HFFc6 (cell line): Measurements from ENCODE around the gene CGB5. TPM values are rescaled to one million over a fixed set of nuclear protein-coding genes. Genes with fewer than 3 reads are reported as not detected.
A peak's percentile ranks its signal among the peaks of the same experiment; 100 is the strongest.

Source experiments
- DNase-seq: peaks from one replicate; pipeline ENCODE4 v3.0.0-alpha.2; 2018
- H3K27ac Mint-ChIP-seq: 2 replicates; pipeline ENCODE4 v1.8.0; 2020; ENCODE audit warnings: mild to moderate bottlenecking, mixed read lengths
- H3K27me3 Mint-ChIP-seq: 2 replicates; pipeline ENCODE4 v1.8.0; 2021; ENCODE audit warnings: mild to moderate bottlenecking, moderate library complexity, mixed read lengths; ENCODE audit not compliant: insufficient read depth
- H3K36me3 Mint-ChIP-seq: 2 replicates; pipeline ENCODE4 v1.8.0; 2021; ENCODE audit warnings: low read depth, mixed read lengths
- H3K4me1 Mint-ChIP-seq: 2 replicates; pipeline ENCODE4 v1.8.0; 2020; ENCODE audit warnings: low read depth, mixed read lengths
- H3K4me3 Mint-ChIP-seq: 2 replicates; pipeline ENCODE4 v1.8.0; 2020; ENCODE audit warnings: mild to moderate bottlenecking, moderate library complexity, mixed read lengths
- H3K9me3 Mint-ChIP-seq: 2 replicates; pipeline ENCODE4 v1.8.0; 2020; ENCODE audit warnings: mild to moderate bottlenecking, mixed read lengths
- total RNA-seq, 6 experiments: library from RNA; stranded (reverse); fragmentation: NEBNext Ultra II Directional; extraction: Animal tissue kit (Norgen Biotek cat#: 25700); gene quantifications; 2 replicates in 1 of 6; 3 replicates in 5 of 6; pipeline ENCODE4 v1.2.3, GENCODE V29; 2021
- TF ChIP-seq, protein P1 (sequence below): fragments of 200-600 bp; sonication (generic); IDR thresholded peaks from 2 replicates; pipeline ENCODE4 v1.5.0; 2021; ENCODE audit warnings: antibody characterized with exemption, mild to moderate bottlenecking

CGB5 gene
- total RNA-seq, 6 experiments from 2014 or later, result 0.23 to 0.75 TPM; not detected in 4

- DNase-seq, result no peak
- H3K36me3 Mint-ChIP-seq, result peaks cover 29% of the 10 kb centered on the region
- no peak overlapping the region for H3K4me3 Mint-ChIP-seq
- TF ChIP-seq, protein P1, sequence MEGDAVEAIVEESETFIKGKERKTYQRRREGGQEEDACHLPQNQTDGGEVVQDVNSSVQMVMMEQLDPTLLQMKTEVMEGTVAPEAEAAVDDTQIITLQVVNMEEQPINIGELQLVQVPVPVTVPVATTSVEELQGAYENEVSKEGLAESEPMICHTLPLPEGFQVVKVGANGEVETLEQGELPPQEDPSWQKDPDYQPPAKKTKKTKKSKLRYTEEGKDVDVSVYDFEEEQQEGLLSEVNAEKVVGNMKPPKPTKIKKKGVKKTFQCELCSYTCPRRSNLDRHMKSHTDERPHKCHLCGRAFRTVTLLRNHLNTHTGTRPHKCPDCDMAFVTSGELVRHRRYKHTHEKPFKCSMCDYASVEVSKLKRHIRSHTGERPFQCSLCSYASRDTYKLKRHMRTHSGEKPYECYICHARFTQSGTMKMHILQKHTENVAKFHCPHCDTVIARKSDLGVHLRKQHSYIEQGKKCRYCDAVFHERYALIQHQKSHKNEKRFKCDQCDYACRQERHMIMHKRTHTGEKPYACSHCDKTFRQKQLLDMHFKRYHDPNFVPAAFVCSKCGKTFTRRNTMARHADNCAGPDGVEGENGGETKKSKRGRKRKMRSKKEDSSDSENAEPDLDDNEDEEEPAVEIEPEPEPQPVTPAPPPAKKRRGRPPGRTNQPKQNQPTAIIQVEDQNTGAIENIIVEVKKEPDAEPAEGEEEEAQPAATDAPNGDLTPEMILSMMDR, result no peak
- H3K27me3 Mint-ChIP-seq, result peaks cover 16% of the 10 kb centered on the region
- peaks cover 24% of the 10 kb centered on the region for H3K4me1 Mint-ChIP-seq
- H3K27ac Mint-ChIP-seq, result no peak overlapping the region; the same call in 1 of the 2 replicates
- peaks cover 17% of the 10 kb centered on the region for H3K9me3 Mint-ChIP-seq
Measured at GRCh38 chr19:49065905-49066512, 22.4 kb downstream of the CGB5 start.

- Mint-ChIP-seq H3K27ac (no peak overlapping the region), H3K4me1 (peaks cover 24% of the 10 kb centered on the region), H3K27me3 (peaks cover 21% of the 10 kb centered on the region), H3K36me3 (peaks cover 29% of the 10 kb centered on the region), H3K4me3 (no peak overlapping the region), H3K9me3 (peaks cover 18% of the 10 kb centered on the region)
- TF ChIP-seq, protein P1, result no peak
- DNase-seq, result no peak
Measured at GRCh38 chr19:49067554-49067953, 23.9 kb downstream of the CGB5 start.

DNA sequence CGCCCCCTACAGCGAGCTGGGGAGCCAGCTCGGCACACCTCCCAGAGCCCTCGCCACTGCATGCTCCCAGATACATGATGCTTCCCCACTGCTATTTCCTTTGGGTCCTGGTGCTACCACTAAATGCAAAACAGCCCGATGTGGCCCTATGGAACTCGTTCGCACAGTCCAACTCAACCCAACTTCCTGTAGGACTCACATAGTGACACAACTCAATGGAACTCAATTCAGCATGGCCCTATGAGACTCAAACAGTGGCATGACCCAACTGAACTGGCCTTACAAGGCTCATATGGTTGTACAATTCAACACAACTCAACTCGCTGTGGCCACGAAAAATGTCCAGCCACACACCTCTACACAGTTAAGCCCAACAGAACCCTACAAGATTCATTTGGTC, 25.4 kb downstream of the CGB5 start:
- H3K4me3 Mint-ChIP-seq, result no peak overlapping the region
- peaks cover 24% of the 10 kb centered on the region for H3K9me3 Mint-ChIP-seq
- peak overlapping the region; percentile 62; the same call in 1 of the 2 replicates for H3K27ac Mint-ChIP-seq
- peaks cover 29% of the 10 kb centered on the region for H3K27me3 Mint-ChIP-seq
- TF ChIP-seq, protein P1, result no peak
- peak; percentile 42 for DNase-seq
- peaks cover 39% of the 10 kb centered on the region for H3K4me1 Mint-ChIP-seq
- H3K36me3 Mint-ChIP-seq, result peaks cover 34% of the 10 kb centered on the region

GRCh38 chr19:49070416-49070815, 26.8 kb downstream of the CGB5 start:
- Mint-ChIP-seq H3K4me1 (peaks cover 38% of the 10 kb centered on the region), H3K9me3 (peaks cover 24% of the 10 kb centered on the region), H3K27me3 (peaks cover 25% of the 10 kb centered on the region), H3K4me3 (no peak overlapping the region), H3K27ac (no peak overlapping the region), H3K36me3 (peaks cover 34% of the 10 kb centered on the region)
- TF ChIP-seq, protein P1, result no peak
- no peak for DNase-seq

DNA sequence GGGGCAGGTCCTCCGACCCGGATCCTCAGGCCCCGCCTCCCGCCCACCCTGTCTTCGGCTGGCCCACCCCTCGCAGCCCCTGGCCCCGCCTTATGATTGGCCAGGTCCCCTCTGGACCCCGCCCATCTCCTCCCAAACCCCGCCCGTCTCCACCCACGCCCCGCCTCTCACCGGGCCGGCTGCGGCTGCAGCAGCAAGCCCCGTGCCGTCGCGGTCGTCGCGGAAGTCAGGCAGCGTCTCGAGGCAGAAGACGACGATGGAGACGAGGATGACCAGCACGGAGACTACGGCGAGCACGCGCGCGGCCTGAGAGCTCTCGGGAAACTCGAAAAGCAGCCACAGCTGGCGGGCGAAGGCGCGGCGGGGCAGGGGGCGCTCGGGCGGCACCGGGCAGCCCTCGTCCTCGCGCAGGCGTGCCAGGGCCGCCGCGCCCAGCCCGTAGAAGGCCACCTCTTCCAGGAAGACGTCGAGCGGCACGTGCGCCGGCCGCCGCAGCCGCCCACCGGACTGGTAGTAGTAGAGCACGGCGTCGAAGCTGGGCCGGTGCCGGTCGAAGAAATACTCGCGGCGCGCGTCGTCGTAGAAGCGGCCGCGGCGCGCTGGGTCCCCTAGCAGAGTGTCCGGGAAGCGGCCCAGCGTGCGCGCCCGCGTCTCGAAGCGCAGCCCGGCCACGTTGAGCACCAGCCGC, 28.4 kb downstream of the CGB5 start:
- DNase-seq, result no peak
- TF ChIP-seq, protein P1, result no peak
- Mint-ChIP-seq H3K4me3 (no peak overlapping the region), H3K27me3 (peaks cover 19% of the 10 kb centered on the region), H3K4me1 (peaks cover 34% of the 10 kb centered on the region), H3K36me3 (peaks cover 34% of the 10 kb centered on the region), H3K27ac (no peak overlapping the region), H3K9me3 (peaks cover 24% of the 10 kb centered on the region)
